T-helper 1 cell (primary cell): ENCODE results near the gene FYN.
A peak's percentile ranks its signal among the peaks of the same experiment; 100 is the strongest.
"Not testable (repeated sequence)": the region's sequence is repeated elsewhere in the genome, so short reads cannot be mapped to it uniquely, and the experiment has no call there.

Experiments used
- DNase-seq, 5 donors: peaks; one replicate each; pipeline ENCODE4 v3.0.0-alpha.2; 2012 to 2020

Gene FYN

DNA sequence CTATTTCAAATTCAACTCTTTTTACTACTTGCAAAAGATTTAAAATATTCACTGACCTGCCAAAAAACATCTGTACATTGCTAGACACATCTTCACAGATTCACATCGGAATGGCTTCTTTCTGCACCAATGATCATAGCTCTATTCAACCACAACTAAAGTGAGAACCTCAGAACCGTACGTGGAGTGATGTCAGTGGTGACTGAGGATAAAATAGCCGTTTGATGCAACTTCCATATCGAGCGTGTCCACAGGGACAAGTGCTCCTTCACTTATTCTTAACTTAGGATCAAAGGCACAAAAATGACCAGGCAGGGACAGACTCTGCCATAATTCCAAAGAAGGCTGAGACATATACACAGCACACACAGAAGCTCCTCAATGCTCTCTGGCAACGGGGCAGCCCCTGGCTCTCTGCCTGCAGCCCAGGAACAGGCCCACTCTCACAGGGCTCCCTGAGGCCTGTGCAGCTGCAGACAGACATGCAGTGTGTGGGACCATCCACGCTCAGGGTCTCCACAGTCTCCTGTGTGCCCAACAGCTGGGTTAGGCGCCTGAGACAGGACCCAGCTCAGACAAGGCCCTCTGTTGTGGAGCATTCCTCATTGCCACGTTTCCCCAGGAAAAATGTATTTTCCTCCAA, 22.8 kb downstream of the FYN start:
- no peak for DNase-seq

DNA sequence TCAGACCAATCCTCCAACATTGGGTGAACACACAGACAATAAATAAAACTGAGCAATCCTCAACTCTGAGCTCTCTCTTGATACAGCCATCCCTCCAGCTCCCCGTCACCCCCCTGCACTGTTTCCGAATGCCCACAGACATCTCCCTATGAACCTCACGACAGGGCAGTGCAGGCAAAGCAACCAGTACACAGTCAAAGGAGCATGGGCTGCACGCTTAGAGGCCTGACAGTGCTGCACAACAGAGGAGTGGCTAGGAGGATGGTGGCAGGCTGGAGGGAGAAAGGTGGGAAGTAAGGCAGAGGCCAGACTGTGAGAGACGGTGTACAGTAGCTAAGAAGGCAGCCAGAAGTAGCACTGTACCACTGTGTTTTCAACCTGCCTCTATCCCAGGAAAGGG, 24.0 kb downstream of the FYN start:
- DNase-seq = no peak

DNA sequence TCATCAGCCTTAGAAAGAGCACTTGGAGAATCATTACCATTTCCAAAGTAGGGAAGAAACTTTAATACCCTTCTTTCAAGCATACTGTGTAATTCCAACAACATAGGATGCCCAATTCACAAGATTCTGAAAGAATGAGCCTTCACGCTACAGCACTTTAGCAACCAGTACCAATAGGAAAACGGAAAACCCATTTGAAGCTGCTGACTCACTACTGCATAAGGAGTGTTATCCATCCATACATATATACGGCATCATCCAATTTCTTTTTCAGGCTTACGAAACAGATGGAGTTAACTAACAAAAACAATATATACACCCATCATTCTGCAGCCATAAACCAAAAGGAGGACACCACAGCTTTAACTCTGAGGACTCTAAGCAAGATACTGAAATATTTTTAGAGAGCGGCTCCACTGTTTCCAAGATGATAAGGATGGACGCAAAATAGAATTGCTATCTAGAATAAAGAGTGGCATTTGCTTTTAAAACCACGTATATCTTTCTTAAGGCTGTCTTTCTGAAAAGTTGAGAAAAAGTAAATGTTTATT, 24.9 kb downstream of the FYN start:
- no peak for DNase-seq

DNA sequence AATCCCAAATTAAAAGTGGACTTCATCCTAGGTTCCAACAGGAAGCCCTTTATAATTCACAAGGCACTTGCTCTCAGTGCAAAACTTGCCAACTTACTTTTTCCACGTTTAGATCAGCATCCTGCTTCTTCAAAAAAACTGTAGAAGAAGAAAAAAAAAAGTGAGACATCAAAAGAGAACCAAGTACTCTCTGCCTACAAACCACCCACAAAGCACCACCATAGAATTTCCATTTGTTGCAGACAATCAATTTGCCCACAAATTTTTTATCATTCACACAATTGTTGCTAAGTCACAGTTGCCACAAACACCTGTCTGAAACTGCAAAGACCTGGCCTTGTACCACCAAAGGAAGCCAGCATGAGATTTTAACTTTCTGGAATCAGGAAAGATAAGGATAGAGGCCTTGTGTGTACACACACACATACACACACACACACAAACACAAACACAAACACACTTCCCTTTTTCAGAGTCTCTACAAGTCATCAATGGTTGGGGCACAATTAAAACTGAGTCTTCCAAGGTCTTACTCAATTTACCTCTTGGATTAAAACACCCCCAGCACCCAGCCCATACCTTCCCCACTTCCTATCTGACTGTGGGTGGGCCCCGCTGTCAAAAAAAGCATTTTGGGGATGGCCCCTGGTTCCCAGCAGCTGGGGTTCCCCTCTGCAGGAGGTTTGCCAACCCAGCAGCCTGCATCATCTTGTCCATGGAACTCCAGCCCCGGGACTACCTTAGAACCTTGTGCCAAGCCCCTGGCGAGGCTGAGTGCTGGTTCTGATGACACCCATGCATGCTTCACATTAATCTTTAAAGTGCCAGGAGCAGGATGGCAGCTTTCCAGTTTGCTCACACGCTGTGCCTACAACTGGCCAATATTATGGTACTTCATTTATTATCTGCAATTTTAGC, 26.5 kb downstream of the FYN start:
- peak in 1 of 5 donors; percentile 69 for DNase-seq

DNA sequence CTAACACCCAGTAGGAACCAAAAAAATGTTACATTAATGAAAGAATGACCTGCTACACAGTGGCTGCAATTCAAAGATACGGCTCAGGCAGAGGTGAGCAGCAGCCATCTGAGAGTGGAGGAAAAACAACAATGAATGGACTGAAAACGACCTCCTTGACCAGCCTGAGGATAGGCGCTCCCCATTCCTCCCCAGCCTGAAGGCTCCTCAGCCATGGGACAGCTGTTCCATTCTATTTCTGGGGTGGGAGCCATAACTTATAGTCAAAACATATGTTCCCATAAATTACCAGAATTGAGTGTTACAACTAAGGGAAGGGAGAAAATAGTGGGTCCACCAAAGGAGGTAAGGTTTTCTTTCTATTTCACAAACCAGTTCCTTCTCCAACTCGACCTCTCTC, 27.2 kb downstream of the FYN start:
- DNase-seq = no peak

DNA sequence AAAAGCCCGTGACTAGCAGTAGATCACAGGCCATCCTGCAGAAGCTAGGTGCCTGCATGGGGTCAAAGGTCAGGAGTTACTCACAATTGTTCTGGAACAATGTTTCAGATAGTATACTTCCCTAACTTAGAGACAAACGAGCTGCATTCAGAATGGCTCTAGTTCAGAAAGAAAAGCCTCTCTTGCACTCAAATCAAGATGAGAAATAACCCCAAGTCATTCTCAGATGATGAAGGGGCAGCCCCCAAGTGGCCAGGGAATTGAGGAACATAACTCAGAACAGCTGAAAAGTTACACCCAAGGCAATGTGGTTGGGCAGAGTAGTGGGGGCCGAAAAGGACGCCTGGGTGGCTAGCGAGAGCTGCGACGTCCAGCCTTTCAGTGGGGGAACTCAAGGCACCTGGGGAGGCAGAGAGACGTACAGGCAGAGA, 27.8 kb downstream of the FYN start:
- DNase-seq = no peak

DNA sequence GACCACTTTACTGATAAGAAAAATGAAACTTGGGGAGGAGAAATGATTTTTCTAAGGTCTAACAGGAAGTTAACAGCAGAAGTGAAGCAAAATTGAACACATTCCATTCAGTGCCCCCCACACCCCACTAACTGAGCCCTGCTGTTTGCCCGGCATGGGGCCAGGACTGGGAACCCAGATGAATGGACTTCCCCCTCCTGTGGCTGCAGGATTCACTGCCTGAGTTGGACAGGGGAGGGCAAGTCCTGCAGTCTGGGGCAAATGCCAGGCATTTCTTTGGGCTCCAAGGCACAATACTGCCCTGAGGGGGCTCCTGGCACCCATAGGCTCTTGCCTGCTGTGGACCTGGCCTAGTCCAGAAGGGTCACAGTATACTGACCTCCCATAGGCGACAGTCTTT, 28.3 kb downstream of the FYN start:
- no peak for DNase-seq

DNA sequence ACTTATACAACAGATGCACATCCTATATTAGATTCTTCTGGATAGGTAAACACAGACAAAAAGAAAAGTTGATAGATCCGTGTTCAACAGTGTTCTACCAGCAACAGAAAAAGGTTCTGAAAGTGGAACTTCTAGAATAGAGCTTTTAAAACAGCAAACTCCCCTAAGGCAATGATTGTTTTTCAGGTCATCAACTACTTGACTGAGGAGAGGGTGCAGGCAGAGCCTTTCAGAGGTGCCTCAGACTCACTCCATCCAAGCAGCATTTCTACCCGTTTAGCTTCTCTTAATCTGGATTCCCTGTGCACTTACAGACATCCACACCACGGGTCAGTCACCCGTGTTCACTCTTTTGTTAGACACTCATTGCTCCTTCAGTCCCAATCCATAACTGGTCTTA, 28.9 kb downstream of the FYN start:
- no peak for DNase-seq

DNA sequence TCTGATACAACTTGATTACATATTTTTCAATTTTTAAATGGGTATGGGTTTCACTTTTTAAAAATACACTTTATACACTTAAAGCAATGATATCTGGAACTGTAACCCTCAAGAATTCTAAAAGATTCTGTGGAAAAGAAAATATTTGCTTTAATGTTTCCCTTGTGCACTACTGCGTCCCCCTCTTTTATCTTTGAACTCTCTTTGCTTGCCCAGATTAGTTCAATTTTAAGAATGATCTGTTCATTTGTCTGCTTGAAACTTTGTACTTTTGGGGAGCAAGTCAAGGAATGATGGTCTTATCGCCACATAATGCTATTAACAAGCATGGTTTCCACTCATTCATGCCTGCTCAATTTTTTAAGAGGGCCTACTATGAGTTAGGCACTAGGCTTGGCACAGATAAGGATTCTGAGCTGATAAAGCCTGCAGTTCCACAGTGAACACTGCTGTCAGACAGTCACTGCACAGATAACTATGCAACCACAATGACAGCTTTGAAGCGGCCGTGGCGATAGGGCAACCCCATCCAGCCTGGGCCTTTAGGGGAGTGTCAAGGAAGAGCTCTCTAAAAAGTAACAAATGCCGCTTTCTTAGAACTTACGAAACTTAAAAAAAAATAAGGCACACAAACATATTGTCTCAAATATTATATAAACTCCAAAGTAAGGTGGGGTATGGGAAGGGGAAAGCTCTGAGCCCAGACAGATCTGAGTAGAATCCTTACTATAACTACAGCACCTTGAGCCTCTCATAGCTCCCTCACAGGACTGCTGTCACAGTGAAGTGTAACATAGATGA, 29.7 kb downstream of the FYN start:
- peak; percentile 35 to 73 (median 60) for DNase-seq

DNA sequence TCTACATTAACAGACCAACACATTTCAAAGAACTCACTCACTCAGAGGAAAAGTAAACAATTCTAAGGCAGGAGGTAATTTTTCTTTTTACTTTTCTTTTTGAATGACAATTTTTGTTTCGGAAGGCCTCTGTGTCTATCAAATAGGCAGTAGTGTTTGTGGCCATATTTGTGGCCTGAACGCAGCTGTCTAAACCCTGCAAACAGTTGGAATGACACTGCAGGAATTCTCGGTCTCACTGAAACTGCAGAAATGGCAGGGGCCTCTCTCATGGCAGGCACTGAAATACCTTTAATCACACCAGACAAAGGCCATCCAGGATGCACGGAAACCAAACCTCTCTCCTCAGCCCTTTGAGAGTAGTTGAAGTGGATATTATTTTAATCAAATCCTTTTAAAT, 30.4 kb downstream of the FYN start:
- DNase-seq = no peak

DNA sequence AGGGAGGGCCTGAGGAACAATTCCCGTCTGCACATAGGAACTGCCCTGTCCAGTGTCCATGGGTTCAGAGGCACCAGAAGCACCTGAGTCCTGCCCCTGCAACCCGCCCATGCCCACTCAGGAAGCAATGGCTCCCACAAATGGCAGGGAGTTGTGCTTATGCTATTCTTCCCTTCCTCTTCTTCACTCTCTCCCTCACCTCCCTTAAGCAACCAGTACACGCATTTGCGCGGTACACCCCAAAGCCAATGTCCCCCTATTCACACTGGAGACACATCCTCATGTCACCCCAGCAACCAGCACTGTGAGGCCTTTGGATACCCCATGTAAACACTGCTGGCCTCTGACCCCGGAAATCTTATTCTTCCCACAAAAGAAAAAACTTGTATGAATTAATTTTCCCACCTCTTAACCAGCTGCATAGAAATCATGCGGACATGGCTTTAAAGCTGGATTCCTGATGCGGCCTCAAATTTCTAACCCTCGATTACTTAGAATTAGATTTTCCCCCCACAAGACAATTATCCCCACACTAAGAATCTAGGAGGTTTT, 30.9 kb downstream of the FYN start:
- no peak for DNase-seq

DNA sequence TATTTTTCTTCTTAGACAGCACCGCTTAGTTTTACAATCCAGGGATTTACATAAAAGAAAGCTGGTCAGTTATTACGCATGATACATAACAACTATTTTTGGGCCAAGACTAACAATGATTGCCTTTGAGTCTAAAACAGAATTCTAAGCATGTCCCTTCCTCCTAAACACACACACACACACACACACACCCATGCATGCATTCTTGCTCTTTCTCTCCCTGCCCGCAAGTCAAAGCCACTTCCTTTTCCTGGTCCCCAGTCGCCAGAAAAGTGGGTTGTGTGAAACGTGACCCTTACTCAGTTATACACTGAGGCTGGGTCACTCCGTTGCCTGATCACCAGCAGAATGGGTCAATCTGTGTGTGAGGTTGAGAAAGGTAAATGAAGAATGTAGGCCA, 31.4 kb downstream of the FYN start:
- DNase-seq = peak in 1 of 5 donors; percentile 78

DNA sequence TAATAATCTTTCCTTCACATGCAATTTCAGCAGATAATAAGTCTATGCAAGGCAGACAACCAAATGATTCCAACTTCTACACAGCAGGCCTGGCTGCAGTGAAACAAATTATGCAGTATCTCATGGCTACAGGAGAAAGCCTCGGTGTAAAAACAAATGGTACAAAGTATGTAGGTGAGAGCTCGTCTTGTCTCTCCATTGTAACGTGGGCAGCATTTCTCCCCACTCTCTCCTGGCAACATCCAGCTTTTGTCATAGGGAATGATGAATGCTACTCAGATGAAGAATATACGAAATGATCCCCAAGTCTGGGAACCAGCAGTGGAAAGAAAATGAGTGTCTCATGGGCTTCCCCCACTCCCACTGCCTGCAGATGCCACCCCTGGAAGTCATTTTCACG, 32.4 kb downstream of the FYN start:
- DNase-seq = no peak

DNA sequence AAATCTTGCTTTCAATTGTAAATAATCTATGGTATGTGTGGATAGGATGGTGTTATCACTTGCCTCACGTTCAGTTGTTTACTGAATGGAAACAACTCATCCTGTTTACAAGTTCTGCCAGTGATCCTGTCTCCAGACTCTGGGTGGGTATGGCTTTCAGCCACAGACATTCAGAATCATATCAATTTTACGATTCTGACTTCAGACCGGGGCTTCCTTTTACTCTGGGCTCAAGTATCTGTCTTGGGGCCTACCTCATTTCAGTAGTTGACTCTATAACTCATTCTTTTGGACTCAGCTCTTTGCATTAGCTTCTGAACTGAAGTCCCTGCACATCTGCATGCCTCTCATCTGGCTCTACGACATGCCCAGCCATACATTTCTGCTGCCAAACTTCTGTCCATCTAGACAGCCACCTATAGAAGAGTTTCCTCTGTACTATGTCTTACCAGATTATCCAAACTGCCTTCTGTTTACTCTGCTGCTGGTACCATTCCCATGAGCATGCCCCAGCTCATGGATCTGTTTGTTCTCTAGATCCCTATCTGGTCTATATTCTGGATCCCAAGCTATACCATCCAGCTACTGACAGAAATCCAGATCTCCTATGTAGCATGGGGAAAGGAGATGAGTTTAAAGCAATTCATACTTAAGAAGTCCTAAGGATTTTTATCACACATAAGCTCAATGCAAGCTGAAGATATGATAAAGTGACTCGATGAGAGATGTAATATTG, 34.3 kb downstream of the FYN start:
- peak in 1 of 5 donors; percentile 86 for DNase-seq

DNA sequence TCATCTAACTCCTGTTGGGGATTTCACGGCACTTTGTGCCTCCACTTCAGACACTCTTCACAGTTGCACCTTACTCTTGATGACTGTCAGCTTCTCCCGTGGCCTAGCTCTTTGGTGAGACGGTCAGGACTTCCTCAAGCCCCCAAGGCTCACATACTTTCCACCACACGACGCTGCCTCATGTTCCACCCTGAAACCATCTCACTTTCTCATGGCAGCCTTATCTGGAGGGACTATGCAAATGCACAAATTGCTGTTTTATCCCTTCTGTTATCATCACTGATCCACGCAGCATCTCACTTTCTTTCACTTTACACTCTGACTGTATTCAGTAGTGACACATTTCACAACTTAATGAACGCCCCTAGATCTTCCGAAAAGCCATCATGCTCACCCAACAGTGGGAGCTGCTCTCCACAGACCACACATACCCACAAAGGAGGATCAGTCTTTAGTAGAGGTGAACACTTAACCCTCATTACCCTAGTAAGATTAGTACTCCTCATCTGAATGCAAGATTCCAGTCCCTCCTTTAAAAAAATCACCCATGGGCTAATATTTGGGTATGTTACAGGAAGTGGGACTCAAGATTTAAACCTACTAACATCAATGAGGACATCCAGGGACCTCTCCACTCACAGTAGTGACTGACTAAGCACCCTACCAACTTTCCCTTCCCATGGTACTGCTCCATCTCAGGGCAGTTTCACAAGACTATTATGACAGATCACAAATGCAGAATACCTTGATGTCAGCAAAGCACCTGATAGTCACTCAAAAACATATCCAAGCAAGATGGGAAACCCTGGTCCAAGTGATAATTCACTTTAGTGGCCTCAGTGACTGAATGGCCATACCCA, 35.4 kb downstream of the FYN start:
- DNase-seq = peak in 2 of 5 donors; percentile 17 to 83

DNA sequence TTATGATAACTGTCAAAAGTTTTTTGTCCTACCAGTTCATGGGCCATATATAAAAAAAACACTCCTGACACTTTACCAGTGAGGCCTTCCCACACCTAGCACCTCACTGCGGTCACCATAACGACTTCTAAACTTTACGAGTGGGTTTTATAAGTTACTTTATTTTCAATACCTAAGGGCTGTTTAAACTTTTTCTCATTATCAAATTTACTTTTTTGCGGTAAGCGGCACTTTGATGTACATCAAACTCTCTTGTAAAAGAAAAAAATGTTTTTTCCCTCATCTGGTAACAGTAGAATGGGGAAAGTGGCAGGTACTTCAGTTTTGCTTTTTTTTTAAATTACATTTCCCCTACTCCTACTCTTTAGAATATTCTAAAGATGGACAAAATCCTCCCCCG, 36.2 kb downstream of the FYN start:
- peak in 1 of 5 donors; percentile 30 for DNase-seq

DNA sequence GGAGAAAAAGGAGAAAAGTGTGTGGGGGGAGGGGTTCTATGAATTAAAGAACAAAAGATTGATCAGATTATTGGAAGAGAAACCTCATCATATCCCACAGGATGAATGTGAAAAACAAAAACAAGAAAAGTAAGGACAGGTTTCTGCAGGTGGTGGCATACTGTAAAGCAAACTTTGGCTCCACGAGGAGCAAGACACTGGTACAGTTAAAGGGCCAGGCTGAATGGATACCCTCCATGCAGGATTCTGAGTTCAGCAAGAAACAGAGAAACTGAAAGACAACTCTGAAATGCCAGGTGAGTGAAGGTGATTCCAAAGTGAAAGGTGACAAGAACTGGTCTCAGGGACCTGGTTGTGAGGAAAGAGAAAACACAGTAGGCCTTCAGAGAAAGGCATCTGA, 37.4 kb downstream of the FYN start:
- no peak for DNase-seq

DNA sequence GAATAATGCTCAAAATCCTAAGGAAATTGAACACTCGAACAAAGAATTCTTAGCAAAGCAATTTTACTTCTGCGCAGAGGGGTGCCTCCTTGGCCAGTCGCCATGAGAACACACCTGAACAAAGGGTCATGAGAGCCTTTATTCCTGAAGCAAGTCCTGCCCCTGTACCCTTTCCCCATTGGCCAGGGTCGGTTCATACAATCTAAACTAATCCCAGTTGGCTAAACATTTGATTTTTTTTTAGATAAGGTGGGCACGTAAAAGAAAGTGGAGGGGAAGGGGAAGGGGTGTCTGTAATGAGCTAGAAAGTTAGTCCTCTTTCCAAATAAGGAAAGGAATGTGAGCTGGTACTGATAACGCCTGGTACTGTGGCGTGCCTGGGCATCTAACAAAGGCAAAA, 37.9 kb downstream of the FYN start:
- not testable (repeated sequence) for DNase-seq

DNA sequence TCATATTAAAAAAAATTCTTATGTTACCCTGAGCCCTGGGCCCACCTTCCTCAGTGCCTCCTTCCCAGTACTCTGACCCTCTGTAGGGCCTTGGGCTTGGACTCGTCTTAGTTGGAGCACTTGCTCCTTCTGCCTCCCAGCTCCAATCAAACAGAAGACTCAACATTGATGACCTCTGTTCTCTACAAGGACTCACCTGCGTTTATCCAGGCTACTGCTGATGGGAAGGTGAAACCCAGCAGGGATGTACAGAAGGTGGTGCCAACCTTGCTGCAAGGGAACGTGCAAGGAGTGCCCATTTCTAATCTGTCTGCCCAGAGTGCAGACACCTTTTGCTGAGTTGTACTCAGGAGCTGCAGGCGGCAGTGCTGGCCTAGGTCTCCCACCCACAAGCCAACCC, 38.9 kb downstream of the FYN start:
- DNase-seq = no peak

DNA sequence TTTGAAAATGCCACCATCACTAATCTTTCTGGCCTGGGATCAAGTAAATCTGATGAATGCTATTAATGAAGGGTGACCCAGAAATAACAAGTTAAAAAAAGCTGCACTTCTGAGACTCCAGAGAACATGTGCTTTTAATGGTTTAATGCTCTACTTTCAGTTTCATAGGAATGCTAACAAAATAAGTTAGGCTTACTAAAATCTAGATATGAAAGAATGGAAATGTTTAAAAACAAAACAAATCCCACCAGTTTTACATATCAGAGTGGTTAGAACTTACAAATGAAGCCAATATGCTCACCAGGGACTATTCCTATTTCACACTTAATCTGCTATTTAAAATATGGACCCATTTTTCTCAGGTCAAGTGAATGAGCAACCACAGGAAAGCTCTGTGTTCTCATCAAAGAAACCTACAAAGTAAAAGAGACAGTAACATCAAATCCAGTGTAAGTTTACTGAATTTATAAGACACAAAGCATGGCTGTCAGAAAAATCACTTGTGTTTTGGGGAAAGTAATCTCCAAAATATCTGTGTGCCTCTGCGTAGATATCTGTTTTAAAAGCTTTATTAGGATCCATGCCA, 40.3 kb downstream of the FYN start:
- DNase-seq = no peak

DNA sequence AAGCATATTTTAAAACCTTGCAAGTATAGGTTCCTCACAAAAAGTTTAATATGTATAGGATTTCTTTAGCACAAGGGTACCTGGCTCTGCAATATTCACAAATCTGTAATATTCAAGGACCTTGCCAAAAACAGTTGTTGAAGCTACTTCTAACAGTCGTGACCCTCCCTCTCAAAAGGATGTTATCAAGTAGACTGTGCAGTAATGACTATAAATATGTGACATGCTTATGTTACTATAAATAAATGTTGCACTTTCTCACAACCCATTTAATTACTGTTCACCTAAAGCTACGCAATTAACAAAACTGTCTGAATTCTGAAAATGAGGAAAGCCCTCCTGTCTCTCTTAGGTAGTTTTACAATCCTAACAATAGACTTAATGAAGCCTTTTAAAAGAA, 41.8 kb downstream of the FYN start:
- no peak for DNase-seq
